ENCODE measurements around the gene GPNMB.

The GPNMB gene

DNA sequence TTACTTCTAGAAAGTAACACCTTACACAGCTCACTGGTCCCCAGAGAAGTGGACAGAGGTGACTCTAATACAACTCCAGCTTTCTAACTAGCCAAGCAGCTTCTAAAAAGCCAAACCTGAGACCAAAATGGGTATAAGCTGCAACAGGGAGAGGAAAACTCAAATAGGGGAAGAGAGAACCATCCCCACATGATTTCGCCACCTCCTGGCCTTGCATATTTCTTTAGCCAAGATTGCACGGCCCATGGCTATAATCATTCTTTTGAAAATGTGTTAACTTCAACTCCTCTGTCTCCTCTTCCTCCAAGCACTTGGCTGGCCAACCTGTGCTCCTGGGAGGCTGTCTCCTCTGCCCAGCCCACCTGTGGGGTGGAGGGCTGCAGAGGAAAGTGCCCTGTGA, 36.1 kb upstream of the GPNMB start:
- CTCF ChIA-PET, result no interaction called here
- no peaks in the 10 kb centered on the region for H3K4me1 ChIP-seq (ENCODE audit: control insufficient read depth, insufficient read depth, low read length)
- POLR2A ChIA-PET, result interaction anchor here (0.7 kb wide), 1 partner anchor 11 kb away, joined by 3 read pairs; no protein-coding TSS in a partner anchor
- no peak overlapping the region for H3K4me3 ChIP-seq (ENCODE audit: low read depth, low read length)
- TF ChIP-seq ZNF423 (tag by site-specific recombination; IDR thresholded peaks at IDR 0.05) (no peak), ZNF654 (tag by site-specific recombination; IDR thresholded peaks at IDR 0.05; ENCODE audit: low read depth) (no peak), ZNF274 (IDR thresholded peaks at IDR 0.05; ENCODE audit: low read length) (no peak), ZNF274 (tag by site-specific recombination; IDR thresholded peaks at IDR 0.05; ENCODE audit: borderline replicate concordance) (no peak), ZNF76 (tag by site-specific recombination; IDR thresholded peaks at IDR 0.05; ENCODE audit: borderline replicate concordance, low read depth) (no peak), ZNF585B (tag by site-specific recombination; IDR thresholded peaks at IDR 0.05) (no peak), IKZF3 (tag by site-specific recombination; IDR thresholded peaks at IDR 0.05) (no peak), ZNF791 (tag by site-specific recombination; IDR thresholded peaks at IDR 0.05) (no peak), ZNF214 (tag by site-specific recombination; IDR thresholded peaks at IDR 0.05; ENCODE audit: borderline replicate concordance) (no peak), ZNF416 (tag by site-specific recombination; IDR thresholded peaks at IDR 0.05) (no peak), ZNF529 (tag by site-specific recombination; IDR thresholded peaks at IDR 0.05; ENCODE audit: insufficient replicate concordance) (no peak), BCL11B (tag by site-specific recombination; IDR thresholded peaks at IDR 0.05; ENCODE audit: low read depth) (no peak), ZNF146 (tag by site-specific recombination; IDR thresholded peaks at IDR 0.05) (no peak), ZNF335 (tag by site-specific recombination; conservative IDR thresholded peaks at IDR 0.05) (no peak), ZNF776 (tag by site-specific recombination; IDR thresholded peaks at IDR 0.05; ENCODE audit: borderline replicate concordance) (no peak), ZFHX2 (tag by site-specific recombination; conservative IDR thresholded peaks at IDR 0.05) (no peak), ZNF626 (tag by site-specific recombination; IDR thresholded peaks at IDR 0.05) (no peak)
- TF ChIP-seq, protein P1, sequence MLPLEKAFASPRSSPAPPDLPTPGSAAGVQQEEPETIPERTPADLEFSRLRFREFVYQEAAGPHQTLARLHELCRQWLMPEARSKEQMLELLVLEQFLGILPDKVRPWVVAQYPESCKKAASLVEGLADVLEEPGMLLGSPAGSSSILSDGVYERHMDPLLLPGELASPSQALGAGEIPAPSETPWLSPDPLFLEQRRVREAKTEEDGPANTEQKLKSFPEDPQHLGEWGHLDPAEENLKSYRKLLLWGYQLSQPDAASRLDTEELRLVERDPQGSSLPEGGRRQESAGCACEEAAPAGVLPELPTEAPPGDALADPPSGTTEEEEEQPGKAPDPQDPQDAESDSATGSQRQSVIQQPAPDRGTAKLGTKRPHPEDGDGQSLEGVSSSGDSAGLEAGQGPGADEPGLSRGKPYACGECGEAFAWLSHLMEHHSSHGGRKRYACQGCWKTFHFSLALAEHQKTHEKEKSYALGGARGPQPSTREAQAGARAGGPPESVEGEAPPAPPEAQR (tag by site-specific recombination; IDR thresholded peaks at IDR 0.05), result no peak
- TF ChIP-seq, protein P2, sequence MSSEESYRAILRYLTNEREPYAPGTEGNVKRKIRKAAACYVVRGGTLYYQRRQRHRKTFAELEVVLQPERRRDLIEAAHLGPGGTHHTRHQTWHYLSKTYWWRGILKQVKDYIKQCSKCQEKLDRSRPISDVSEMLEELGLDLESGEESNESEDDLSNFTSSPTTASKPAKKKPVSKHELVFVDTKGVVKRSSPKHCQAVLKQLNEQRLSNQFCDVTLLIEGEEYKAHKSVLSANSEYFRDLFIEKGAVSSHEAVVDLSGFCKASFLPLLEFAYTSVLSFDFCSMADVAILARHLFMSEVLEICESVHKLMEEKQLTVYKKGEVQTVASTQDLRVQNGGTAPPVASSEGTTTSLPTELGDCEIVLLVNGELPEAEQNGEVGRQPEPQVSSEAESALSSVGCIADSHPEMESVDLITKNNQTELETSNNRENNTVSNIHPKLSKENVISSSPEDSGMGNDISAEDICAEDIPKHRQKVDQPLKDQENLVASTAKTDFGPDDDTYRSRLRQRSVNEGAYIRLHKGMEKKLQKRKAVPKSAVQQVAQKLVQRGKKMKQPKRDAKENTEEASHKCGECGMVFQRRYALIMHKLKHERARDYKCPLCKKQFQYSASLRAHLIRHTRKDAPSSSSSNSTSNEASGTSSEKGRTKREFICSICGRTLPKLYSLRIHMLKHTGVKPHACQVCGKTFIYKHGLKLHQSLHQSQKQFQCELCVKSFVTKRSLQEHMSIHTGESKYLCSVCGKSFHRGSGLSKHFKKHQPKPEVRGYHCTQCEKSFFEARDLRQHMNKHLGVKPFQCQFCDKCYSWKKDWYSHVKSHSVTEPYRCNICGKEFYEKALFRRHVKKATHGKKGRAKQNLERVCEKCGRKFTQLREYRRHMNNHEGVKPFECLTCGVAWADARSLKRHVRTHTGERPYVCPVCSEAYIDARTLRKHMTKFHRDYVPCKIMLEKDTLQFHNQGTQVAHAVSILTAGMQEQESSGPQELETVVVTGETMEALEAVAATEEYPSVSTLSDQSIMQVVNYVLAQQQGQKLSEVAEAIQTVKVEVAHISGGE (tag by site-specific recombination; conservative IDR thresholded peaks at IDR 0.05; ENCODE audit: low read depth), result no peak
- TF ChIP-seq, protein P3, sequence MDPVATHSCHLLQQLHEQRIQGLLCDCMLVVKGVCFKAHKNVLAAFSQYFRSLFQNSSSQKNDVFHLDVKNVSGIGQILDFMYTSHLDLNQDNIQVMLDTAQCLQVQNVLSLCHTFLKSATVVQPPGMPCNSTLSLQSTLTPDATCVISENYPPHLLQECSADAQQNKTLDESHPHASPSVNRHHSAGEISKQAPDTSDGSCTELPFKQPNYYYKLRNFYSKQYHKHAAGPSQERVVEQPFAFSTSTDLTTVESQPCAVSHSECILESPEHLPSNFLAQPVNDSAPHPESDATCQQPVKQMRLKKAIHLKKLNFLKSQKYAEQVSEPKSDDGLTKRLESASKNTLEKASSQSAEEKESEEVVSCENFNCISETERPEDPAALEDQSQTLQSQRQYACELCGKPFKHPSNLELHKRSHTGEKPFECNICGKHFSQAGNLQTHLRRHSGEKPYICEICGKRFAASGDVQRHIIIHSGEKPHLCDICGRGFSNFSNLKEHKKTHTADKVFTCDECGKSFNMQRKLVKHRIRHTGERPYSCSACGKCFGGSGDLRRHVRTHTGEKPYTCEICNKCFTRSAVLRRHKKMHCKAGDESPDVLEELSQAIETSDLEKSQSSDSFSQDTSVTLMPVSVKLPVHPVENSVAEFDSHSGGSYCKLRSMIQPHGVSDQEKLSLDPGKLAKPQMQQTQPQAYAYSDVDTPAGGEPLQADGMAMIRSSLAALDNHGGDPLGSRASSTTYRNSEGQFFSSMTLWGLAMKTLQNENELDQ (tag by site-specific recombination; IDR thresholded peaks at IDR 0.05; ENCODE audit: low read depth), result no peak
- H3K27ac ChIP-seq (ENCODE audit: extremely low read depth, low read depth, low read length), result no peak overlapping the region
- no peaks in the 10 kb centered on the region for H3K36me3 ChIP-seq (ENCODE audit: control insufficient read depth in 2 of 2, insufficient read depth in 1 of 2, low read length in 2 of 2)
- H3K9me3 ChIP-seq (ENCODE audit: control insufficient read depth, insufficient read depth, low read depth, low read length), result no peaks in the 10 kb centered on the region

Measured in HEK293 (cell line).